GM18870 (cell line): Measurements from ENCODE around the gene IMMP2L.

ENCODE experiments used
- ATAC-seq: cut with Tn5 transposase; IDR thresholded peaks from one replicate; pipeline ENCODE4 v1.9.1; 2021; ENCODE audit warnings: moderate library complexity; ENCODE audit not compliant: unreplicated experiment

IMMP2L gene

GRCh38 chr7:110786328-110786965, 775.8 kb downstream of the IMMP2L start:
- ATAC-seq = no peak

- no peak for ATAC-seq
Measured at GRCh38 chr7:110784749-110785148, 777.5 kb downstream of the IMMP2L start.

GRCh38 chr7:110780712-110781111, 781.6 kb downstream of the IMMP2L start:
- ATAC-seq = no peak

GRCh38 chr7:110779339-110779738, 783.0 kb downstream of the IMMP2L start:
- ATAC-seq = no peak

GRCh38 chr7:110775046-110775445, 787.2 kb downstream of the IMMP2L start:
- ATAC-seq = no peak

GRCh38 chr7:110774071-110774470, 788.2 kb downstream of the IMMP2L start:
- ATAC-seq = no peak

GRCh38 chr7:110772615-110773014, 789.7 kb downstream of the IMMP2L start:
- ATAC-seq = no peak

GRCh38 chr7:110771717-110772116, 790.6 kb downstream of the IMMP2L start:
- no peak for ATAC-seq

GRCh38 chr7:110767550-110768110, 794.7 kb downstream of the IMMP2L start:
- ATAC-seq = no peak

GRCh38 chr7:110766864-110767263, 795.4 kb downstream of the IMMP2L start:
- ATAC-seq = no peak

- ATAC-seq = no peak
Measured at GRCh38 chr7:110764852-110765251, 797.4 kb downstream of the IMMP2L start.

GRCh38 chr7:110762546-110763225, 799.6 kb downstream of the IMMP2L start:
- no peak for ATAC-seq

- no peak for ATAC-seq
Measured at GRCh38 chr7:110760341-110760740, 802.0 kb downstream of the IMMP2L start.

- no peak for ATAC-seq
Measured at GRCh38 chr7:110759069-110759468, 803.2 kb downstream of the IMMP2L start.

GRCh38 chr7:110754649-110755048, 807.6 kb downstream of the IMMP2L start:
- ATAC-seq = no peak

GRCh38 chr7:110750931-110751605, 811.2 kb downstream of the IMMP2L start:
- ATAC-seq = no peak

- no peak for ATAC-seq
Measured at GRCh38 chr7:110733221-110733620, 829.1 kb downstream of the IMMP2L start.

- ATAC-seq = no peak
Measured at GRCh38 chr7:110724811-110725210, 837.5 kb downstream of the IMMP2L start.

GRCh38 chr7:110721395-110721794, 840.9 kb downstream of the IMMP2L start:
- ATAC-seq = no peak

- ATAC-seq = no peak
Measured at GRCh38 chr7:110720626-110721025, 841.7 kb downstream of the IMMP2L start.

- ATAC-seq = no peak
Measured at GRCh38 chr7:110719741-110720140, 842.6 kb downstream of the IMMP2L start.
